Kidney glomerular epithelial cell (primary cell): ENCODE data around the gene BTNL9.
"Not testable (repeated sequence)": the region's sequence is repeated elsewhere in the genome, so short reads cannot be mapped to it uniquely, and the experiment has no call there.

ENCODE experiments used
- DNase-seq: peaks from one replicate; lab custom pipeline; 2025; lab: John Stamatoyannopoulos, UW

The BTNL9 gene

DNA sequence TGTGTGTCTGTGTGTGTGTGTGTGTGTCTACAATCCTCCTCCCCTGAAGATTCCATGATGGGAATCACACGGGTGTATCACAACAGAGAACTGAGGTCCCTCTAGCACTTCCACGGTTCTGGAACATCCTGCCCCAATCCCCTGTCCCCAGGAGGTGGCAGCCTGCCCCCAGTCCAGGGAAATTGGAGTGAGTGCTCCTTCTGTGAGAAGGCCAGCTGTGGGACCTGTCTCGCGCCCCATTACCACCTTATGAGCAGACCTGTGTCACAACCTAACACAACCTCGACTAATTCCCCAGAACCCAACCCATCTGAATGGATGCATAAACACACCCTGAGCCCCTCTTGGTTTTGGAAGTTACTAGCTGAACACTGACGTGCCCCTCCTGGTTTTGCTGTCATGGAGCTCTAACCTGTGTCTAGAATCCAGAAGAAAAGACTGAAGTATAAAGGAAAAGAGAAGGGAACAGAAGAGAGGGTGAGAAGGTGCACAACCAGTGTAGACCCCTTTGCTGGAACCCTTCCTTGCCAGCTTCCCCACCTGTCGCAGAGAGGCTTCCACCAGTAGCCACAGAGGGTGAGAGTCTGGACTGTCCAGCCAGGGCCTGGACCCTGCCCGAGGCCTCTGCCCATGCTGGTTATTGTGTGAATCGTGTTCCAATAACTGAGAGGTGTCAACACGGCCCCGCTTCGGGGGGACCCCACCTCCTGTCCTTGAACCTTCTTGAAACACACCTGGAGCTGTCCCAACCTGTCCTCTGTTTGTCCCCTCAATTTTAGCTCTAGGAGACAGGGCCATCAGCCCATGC, 3.4 kb downstream of the BTNL9 start:
- DNase-seq = no peak

GRCh38 chr5:181044093-181044599, 4.1 kb downstream of the BTNL9 start:
- no peak for DNase-seq

DNA sequence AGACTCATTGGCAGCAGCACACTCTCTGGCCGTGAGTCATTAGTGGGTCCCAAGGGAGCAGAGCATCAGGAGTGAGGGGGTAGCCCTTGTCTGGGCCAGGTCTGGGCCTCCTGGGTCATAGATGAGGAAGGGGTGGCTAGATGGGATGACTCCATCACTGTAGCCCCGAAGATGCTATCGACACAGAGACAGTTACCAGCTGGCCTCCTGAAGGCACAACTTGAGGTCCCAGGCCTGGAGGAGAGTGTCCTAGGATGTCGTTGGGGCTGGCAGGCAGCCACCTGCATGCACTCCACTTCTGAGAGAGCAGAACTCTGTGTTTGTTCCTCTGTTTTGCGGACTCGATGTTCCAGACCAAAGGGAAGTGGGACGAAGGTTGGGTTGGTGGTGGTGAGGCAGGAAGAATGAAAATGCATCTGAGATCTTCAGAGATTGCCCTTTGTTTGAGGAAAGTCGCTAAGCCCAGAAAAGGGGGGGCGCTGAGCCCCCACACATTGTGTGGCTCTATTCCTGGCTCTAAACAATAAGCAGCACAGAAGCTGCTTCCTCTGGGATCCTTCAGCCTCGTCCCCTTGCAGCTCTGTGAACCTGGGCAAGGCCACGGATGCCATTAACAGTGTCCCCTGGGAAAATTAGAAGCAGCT, 4.7 kb downstream of the BTNL9 start:
- no peak for DNase-seq

DNA sequence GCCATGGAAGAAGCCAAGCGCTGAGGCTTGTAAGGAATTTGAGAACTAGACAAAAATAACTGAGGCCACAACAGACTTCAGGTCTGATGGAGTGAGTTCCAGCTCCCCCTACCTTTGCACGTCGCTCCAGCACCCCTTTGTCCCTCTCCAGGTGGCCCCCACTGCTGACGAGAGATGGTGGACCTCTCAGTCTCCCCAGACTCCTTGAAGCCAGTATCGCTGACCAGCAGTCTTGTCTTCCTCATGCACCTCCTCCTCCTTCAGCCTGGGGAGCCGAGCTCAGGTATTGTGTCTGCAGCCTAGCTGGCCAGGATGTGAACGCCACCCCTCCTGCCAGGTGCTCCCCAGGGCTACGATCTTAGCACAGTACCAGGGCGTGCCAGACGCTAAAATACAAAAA, 5.2 kb downstream of the BTNL9 start:
- DNase-seq = no peak

DNA sequence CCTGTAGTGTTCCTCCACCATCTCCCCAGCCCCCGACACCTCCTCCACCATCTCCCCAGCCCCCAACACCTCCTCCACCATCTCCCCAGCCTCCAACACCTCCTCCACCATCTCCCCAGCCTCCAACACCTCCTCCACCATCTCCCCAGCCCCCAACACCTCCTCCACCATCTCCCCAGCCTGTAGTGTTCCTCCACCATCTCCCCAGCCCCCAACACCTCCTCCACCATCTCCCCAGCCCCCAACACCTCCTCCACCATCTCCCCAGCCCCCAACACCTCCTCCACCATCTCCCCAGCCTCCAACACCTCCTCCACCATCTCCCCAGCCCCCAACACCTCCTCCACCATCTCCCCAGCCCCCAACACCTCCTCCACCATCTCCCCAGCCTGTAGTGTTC, 5.8 kb downstream of the BTNL9 start:
- DNase-seq = not testable (repeated sequence)

DNA sequence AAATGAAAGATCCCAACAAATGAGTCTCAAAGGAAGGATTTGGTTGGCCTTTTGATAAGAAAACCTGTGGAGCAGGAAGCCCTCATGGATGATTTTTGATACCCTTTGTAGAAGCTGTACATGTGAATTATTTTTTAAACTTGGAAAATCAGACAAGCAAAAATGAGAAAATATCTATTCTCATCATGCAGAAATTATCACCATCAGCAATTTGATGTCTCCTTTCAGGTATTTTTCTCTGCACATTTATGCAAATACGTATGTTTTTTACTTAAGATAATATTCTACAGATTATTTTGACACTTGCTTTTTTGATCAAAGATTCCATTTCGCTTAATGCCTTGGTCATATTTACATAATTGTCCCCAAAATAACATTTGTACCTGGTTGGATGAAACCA, 7.2 kb downstream of the BTNL9 start:
- DNase-seq = no peak

DNA sequence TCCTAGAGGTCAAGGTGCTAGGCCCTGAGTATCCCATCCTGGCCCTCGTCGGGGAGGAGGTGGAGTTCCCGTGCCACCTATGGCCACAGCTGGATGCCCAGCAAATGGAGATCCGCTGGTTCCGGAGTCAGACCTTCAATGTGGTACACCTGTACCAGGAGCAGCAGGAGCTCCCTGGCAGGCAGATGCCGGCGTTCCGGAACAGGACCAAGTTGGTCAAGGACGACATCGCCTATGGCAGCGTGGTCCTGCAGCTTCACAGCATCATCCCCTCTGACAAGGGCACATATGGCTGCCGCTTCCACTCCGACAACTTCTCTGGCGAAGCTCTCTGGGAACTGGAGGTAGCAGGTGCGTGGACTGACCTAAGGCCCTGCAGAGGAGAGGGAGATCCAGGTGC, 7.9 kb downstream of the BTNL9 start:
- no peak for DNase-seq

- DNase-seq = no peak
These were observed 9.9 kb downstream of the BTNL9 start for GRCh38 chr5:181050016-181050415.

DNA sequence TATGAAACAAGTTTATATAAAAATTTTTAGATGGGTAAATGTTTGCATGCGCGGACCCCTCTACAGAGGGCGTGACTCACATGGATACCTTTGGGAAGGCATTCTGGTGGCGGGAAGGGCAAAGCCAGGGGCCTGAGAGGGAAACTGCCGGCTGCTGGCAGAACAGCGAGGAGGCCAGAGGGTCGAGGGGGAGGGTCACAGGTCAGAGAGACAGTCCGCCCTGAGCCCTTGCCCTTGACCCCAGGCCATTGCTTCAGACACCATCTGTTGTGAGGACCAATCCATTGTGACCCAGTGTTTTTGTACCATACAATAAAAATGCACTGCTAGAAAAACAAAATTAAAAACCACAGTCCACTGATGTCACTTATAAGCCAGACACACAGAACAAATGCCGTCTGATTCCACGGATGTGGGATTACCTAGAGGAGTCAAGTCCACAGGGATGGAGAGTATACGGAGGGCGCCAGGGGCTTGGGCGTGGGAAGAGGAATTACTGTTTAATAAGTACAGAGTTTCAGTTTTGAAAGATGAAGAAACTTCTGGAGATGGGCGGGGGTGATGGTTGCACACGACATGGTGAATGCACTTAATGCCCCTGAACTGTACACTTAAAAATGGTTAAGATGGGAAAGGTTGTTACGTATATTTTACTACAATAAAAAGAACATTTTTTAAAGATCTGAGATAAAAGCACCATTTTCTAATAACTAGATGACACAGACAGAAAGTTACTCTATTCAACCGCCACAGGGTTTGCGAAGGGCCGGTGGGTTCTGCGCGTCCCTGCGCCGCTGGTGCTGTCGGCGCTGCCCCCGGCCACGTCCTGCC, 12.0 kb downstream of the BTNL9 start:
- no peak for DNase-seq

- no peak for DNase-seq
These were observed 12.8 kb downstream of the BTNL9 start for GRCh38 chr5:181052672-181053487.

GRCh38 chr5:181053488-181054121, 13.5 kb downstream of the BTNL9 start:
- DNase-seq = no peak

DNA sequence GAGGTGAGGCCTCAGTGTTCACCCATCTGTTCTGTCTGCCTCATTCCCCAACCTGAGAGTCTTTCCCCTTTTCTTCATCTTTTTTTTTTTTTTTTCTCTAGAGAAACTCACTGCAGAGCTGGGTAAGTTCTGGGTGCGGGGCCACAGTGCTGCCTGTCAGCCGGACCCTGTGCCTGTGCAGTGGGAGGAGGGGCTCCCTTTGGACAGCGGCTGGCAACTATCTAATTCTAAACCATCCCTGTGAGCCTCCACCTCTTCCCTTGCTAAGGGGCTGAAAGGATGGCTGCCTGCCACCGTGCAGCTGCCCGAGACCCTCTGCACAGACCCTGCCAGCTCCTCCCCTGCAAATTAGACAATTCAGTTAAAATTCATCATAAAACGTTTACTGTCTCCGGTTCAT, 14.1 kb downstream of the BTNL9 start:
- no peak for DNase-seq

- DNase-seq = no peak
These were observed 14.9 kb downstream of the BTNL9 start for GRCh38 chr5:181054871-181055459.

GRCh38 chr5:181056431-181056830, 16.4 kb downstream of the BTNL9 start:
- no peak for DNase-seq

DNA sequence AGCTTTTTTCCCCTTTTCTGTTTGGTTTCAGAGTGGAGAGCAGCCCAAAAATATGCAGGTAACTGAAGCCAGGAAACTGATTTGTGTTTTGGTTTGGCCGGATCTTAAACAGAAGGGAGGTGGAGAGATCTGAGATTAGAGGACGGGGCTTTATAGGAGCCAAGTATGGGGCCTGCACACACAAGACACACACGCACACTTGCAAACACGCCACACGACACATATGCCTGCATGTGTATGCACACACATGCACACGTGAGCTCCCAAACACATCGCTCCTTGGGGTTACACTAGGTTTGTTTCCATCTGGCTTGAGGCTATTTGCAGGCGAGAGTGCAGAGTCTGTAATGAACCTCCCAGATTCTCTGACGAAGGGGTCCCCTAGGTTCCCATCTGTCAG, 18.3 kb downstream of the BTNL9 start:
- no peak for DNase-seq

DNA sequence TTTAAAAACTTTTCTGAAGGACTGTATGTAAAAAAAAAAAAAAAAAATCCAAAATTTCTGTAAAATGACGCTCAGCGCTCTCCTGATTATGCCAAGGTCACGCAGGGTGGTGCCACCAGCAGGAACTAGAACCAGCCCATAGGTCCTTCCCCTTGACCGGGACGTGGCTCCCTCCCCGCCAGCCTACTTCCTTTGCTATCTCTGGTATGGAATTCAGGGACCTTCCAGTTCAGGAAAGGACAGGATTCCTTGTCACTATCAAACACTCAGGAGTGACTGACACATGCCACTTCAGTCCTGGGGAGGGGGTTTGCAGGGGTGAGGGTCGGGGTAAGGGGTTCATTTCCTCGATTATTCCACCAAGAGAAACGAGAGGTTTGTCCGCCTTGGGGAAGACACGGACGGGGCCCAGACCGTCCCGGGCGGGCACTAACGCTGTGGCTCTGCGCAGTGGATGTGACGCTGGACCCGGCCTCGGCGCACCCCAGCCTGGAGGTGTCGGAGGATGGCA, 18.8 kb downstream of the BTNL9 start:
- DNase-seq = no peak

DNA sequence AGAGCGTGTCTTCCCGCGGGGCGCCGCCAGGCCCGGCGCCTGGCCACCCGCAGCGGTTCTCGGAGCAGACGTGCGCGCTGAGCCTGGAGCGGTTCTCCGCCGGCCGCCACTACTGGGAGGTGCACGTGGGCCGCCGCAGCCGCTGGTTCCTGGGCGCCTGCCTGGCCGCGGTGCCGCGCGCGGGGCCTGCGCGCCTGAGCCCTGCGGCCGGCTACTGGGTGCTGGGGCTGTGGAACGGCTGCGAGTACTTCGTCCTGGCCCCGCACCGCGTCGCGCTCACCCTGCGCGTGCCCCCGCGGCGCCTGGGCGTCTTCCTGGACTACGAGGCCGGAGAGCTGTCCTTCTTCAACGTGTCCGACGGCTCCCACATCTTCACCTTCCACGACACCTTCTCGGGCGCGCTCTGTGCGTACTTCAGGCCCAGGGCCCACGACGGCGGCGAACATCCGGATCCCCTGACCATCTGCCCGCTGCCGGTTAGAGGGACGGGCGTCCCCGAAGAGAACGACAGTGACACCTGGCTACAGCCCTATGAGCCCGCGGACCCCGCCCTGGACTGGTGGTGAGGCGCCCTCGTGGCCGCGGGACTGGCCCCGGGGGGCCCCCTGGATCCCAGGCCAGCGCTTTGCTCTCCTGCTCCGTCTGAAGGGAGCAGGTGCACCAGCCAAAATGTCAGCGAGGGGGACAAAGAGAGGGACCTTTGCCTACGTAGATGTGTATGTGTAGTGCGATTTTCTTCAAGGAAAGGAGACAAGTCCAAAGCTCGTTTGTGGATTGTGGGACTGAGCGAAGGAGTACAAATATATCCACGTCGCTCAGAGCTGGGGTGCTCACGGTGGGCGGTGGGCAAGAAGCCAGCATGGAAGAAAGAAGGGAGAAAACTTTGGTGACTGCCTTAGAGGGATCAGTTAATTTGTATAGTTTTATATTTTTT, 19.5 kb downstream of the BTNL9 start:
- DNase-seq = no peak

DNA sequence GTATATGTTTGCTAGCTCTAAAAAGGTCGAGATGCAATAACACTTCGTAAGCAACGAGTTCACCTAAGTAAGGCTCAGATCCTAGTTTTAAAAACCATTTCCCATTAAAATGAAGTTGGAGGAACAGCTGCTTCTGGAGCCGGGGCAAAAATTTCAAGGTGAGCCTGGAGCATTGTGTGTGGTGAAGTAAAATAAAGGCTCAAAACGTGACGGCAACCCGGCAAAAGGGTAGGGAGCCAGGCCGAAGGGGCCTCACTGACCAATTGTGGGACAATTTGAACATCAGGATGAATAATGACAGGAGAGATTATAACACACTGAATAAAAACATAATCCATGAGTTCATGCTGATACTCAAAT, 20.1 kb downstream of the BTNL9 start:
- DNase-seq = no peak

DNA sequence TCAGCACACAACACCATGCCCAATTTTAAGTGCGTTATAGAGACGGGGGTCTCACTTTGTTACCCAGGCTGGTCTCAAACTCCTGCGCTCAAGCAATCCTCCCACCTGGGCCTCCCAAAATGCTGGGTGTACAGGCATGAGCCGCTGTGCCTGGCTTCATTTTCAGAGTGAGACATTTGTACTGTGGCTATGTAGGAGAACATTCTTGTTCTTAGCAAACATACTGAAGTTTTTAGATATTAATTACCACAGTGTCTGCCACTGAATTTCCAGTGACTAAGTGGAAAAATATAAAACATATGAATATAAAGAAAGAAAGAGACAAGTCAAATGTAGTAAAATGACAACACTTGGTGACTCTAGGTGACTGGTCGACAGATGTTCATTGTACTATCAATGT, 20.9 kb downstream of the BTNL9 start:
- no peak for DNase-seq

- no peak for DNase-seq
These were observed 21.6 kb downstream of the BTNL9 start for GRCh38 chr5:181061645-181062044.
